HG03175 (cell line): Measurements from ENCODE around the gene PID1.

Experiments used
- ATAC-seq: cut with Tn5 transposase; IDR thresholded peaks from one replicate; pipeline ENCODE4 v1.9.1; 2021; ENCODE audit warnings: mild to moderate bottlenecking, moderate library complexity; ENCODE audit not compliant: unreplicated experiment

The PID1 gene

GRCh38 chr2:229127471-229127870, 143.6 kb downstream of the PID1 start:
- no peak for ATAC-seq

GRCh38 chr2:229126066-229126465, 145.0 kb downstream of the PID1 start:
- no peak for ATAC-seq

- ATAC-seq = no peak
Observed at GRCh38 chr2:229124136-229124535, 147.0 kb downstream of the PID1 start.

- no peak for ATAC-seq
Observed at GRCh38 chr2:229118927-229119326, 152.2 kb downstream of the PID1 start.

GRCh38 chr2:229118336-229118735, 152.8 kb downstream of the PID1 start:
- no peak for ATAC-seq

DNA sequence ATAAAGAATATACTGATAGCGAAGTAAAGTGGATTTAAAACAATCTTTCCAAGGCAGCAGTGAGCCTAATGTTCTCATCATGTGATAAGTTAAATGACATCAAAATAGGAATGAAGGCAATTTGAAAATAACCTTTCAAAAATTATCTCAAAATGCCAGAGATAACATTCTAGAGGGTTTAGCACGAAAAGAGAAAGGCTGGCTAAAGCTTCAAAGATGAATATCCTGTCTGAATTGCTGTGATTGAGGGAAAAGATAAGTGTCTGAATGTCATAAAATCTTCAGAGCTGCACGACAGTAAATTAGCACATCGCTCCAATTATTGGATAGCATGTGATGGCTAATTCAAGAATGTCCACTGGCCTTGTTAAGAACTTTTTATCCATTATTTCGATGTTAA, 159.3 kb downstream of the PID1 start:
- ATAC-seq = no peak

GRCh38 chr2:229109195-229109594, 161.9 kb downstream of the PID1 start:
- ATAC-seq = no peak

- ATAC-seq = no peak
Observed at GRCh38 chr2:229107601-229108000, 163.5 kb downstream of the PID1 start.

- no peak for ATAC-seq
Observed at GRCh38 chr2:229104974-229105387, 166.1 kb downstream of the PID1 start.

- no peak for ATAC-seq
Observed at GRCh38 chr2:229104025-229104424, 167.1 kb downstream of the PID1 start.

GRCh38 chr2:229101314-229101713, 169.8 kb downstream of the PID1 start:
- ATAC-seq = no peak

DNA sequence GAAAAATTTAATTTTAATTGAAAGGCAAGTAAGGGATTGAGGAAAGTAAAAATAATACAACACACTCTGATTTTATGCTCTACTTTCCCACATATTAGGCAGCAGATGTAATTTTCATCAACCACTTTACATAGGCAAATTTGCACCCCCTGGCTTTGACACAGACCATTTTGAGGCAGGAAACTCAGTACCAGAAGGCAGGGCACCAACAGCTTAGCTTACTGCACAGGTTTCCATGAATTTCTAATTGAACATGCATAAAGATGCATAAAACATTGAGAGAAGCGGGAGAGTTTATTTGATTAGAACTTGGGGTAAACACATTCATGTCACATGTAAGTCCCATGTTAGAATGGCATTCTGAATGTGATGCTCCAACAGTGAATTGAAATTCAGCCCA, 171.9 kb downstream of the PID1 start:
- no peak for ATAC-seq

DNA sequence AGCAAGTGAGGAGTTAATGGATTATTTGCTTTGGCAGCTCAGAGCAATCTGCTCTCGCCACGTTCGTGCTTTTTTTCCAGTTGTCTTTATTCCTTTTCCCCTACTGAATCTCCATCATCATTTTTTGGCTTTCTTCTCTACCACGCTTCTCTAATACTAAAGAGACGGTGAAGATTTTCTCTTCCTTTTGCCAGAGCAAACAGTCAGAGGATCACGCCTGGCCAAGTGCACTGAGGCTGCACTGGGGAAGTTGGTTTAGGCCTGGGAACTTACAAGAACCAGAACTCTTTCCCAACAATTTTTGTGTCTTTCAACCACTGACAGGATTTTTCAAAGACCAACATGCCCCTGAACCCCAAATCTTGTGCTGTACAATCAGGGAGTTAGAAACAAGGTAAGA, 172.3 kb downstream of the PID1 start:
- ATAC-seq = no peak

- ATAC-seq = no peak
Observed at GRCh38 chr2:229096409-229097066, 174.5 kb downstream of the PID1 start.

DNA sequence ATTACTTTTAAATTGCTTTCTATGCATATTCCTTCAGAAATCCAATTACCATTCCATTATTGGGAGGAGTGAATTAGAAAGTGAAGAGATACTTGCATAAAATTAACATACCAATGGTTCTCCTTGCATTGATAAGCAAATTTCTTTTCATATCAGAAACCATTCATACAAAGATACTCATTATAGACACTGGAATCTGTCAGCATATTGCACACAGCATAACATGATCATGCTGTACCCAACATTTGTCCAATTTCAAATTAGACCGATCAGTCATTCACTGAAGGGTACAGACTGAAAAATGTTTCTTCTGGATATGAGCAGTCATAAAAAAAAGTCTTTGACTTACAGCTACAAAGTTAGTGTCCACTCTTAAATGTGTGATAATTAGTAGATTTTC, 175.6 kb downstream of the PID1 start:
- no peak for ATAC-seq

DNA sequence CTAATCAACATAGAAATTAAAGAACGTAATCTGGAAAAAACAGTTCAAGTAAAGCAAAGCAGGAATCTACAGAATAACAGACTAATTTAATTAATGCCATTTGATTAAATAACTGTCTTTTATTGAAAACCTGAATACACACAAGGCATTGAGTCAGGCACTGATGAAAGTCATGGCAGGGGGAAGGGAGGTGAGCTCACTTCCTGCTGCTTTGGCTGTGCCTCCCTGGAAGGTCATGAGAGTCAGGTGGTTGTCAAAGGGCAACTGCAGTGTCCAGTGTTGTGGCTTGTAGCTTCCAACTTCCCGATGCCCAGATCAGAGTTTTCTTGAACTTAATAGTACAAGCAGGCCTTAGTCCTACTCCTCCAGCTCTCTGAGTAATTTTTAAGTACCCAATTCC, 180.9 kb downstream of the PID1 start:
- no peak for ATAC-seq

DNA sequence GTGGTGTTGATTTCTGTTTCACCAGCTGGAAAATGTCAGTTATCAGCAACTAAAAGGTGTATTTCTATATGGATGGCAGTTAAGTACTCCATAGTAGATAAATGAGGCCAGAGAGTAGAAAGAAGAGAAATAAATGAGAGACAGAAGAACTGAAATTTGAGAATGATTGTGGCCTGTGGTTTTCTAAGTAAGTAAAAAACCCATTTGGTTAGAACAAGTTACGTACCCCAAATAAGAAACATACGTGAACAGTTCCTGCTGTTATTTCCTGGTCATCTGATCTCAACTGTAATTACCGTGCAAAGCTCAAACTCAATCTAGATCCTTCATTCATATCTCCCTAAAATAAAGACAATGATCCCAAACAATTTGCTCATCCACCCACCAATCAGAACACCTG, 181.3 kb downstream of the PID1 start:
- no peak for ATAC-seq

DNA sequence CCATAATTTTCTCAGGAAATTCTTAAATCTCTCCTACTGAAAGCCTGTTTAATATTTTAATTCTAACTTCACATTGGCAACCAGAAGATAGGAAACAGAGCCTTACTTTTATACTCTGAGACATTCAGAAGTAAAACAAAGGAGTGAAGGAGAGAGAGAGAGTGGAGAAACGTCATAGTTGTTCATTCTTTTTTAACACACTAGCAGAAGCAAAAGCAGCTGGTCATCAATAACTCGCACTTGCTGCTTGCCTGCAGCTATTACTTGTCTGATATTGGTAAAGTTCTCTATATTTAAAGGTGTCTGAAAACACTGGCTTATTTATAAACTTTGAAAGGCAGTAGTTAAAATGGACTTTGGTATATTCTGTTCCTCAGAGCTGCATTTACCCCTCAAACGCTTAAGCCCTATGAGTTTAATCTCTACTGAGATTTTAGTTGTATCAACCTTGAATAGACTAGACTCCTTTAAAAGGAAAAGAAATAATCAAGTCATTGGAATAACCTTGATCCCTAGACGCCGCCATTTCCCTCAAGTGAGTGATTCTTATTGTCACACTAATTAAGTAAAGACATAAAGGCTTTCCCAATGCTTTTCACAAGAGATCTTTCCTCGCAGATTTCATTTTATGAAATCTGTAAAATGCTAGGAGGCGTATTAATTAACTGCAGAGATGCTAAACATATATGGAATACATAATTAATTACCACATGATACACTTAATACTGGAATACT, 182.0 kb downstream of the PID1 start:
- ATAC-seq = no peak

DNA sequence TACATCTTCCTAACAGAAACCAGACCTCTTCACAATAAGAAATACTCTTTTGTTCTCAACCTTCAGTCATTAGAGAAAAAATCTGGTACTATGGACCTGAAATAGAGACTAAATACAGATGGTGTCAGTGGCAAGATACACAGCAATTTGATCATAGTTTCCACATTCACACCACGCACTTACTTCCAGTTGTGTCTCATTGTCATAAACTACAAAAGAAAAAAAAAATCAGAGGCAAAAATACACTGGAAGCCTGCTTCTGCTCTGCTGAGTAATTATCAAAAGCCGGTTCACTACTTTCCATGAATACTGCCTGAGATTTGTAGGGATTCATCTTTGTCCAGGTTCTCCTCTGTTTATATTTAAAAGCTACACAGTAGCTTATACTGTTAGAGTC, 182.6 kb downstream of the PID1 start:
- no peak for ATAC-seq

DNA sequence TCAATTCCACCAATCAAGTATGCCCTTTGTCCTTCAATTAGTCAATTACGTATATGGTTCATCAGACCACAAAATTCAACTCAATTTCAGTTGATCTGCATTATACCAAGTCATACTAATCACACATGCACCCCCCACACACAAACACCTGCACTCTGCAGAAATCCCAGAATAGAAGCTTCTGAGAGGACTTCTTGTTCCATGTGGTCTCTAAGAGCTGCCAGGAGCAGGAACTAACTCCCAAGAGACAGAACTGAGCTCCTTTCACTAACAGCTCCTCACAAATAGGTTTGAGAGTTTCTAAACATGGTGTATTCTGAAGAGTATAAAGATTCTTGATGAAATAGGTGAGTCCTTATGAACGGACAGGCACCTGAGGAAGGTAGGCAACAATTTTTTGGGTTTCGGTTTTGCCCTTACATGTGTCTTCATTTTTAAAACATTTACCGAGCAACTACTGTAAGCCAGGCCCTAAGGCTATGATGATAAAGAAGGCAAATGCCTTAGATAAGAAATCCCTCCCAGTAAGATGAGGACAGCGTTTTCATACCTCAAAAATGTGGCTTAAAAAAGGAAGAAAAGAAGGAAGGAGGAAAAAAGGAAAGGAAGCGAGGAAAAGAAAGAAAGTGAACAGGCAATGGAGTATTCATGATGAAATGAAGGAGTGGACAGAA, 183.1 kb downstream of the PID1 start:
- no peak for ATAC-seq

GRCh38 chr2:229087267-229087666, 183.8 kb downstream of the PID1 start:
- no peak for ATAC-seq

GRCh38 chr2:229085439-229085838, 185.6 kb downstream of the PID1 start:
- ATAC-seq = no peak
